HepG2 (cell line): ENCODE data around the gene DIAPH3. TPM values are rescaled to one million over a fixed set of nuclear protein-coding genes. Genes with fewer than 3 reads are reported as not detected.

ENCODE experiments used
- ATAC-seq: fragments of 200-7000 bp; cut with Tn5 transposase; 3 replicates; pipeline ENCODE4 v1.9.1; 2020; ENCODE audit warnings: mild to moderate bottlenecking, moderate library complexity
- BruUV-seq: library from RNA; stranded (reverse); fragments of 400-500 nt; replicated peaks from 2 replicates; lab custom pipeline; 2021; lab: Mats Ljungman, UMichigan
- CTCF ChIA-PET: fragments of 300-600 bp; formaldehyde crosslinking; extraction: SDS; loops from one replicate; lab custom pipeline; 2021; ENCODE audit warnings: low total read pairs, inconsistent platforms, low intra/inter-chr PET ratio; lab: Yijun Ruan, JAX
- POLR2A ChIA-PET: fragments of 350-600 bp; sonication (Branson Sonifier 250); formaldehyde crosslinking; loops from one replicate; lab custom pipeline; 2020; ENCODE audit warnings: antibody characterized with exemption, inconsistent platforms; lab: Yijun Ruan, JAX
- DNase-seq: peaks from one replicate; pipeline ENCODE4 v3.0.0-alpha.2; 2015; ENCODE audit warnings: low spot score
- FAIRE-seq: peaks from 3 replicates; lab custom pipeline; 2011; peaks lifted over from hg19 to GRCh38; lab: Jason Lieb, UNC
- H2AFZ ChIP-seq: one replicate; pipeline ENCODE4 v1.6.1; 2011; ENCODE audit warnings: low read length, inconsistent platforms
- H3K27ac ChIP-seq: fragments of 300-600 bp; 3 replicates; pipeline ENCODE4 v1.8.0; 2011; ENCODE audit warnings: mixed run types, mild to moderate bottlenecking, mixed read lengths, low read length, inconsistent platforms; ENCODE audit not compliant: insufficient read depth; ENCODE audit errors: extremely low read length
- H3K27me3 ChIP-seq, 2 experiments: fragments of 200-600 bp in 1 of 2; 2 replicates in 1 of 2; 3 replicates in 1 of 2; pipeline versions ENCODE4 v1.6.0 to v1.8.0; 2011; ENCODE audit warnings: low read length in 2 of 2, mild to moderate bottlenecking in 2 of 2, moderate library complexity in 2 of 2, inconsistent platforms in 1 of 2; ENCODE audit not compliant: insufficient read depth in 2 of 2, control insufficient read depth in 1 of 2
- H3K36me3 ChIP-seq, 2 experiments: fragments of 200-600 bp in 1 of 2; replicated peaks in 1 of 2; 2 replicates in 1 of 2; 3 replicates in 1 of 2; pipeline versions ENCODE4 v1.5.1 to v1.8.0; 2011; ENCODE audit warnings: low read length in 2 of 2, inconsistent platforms in 1 of 2; ENCODE audit not compliant: insufficient read depth in 2 of 2, control insufficient read depth in 1 of 2
- H3K4me1 ChIP-seq: 2 replicates; pipeline ENCODE4 v1.5.1; 2012; ENCODE audit warnings: low read length, inconsistent platforms; ENCODE audit not compliant: insufficient read depth
- H3K4me2 ChIP-seq: 2 replicates; pipeline ENCODE4 v1.6.0; 2011; ENCODE audit warnings: low read depth, low read length, inconsistent platforms
- H3K4me3 ChIP-seq, 3 experiments: fragments of 200-600 bp in 1 of 3; sonication (generic), shearing (Covaris generic) in 1 of 3; replicated peaks in 1 of 3; 2 replicates each; pipeline ENCODE4 v1.5.1; 2011 to 2016; ENCODE audit warnings: low read length in 3 of 3, inconsistent platforms in 2 of 3, low read depth in 2 of 3, mild to moderate bottlenecking in 2 of 3, control low read depth in 1 of 3, mixed read lengths in 1 of 3; ENCODE audit not compliant: insufficient read depth in 1 of 3
- H3K79me2 ChIP-seq: one replicate; pipeline ENCODE4 v1.6.1; 2011; ENCODE audit warnings: low read length, inconsistent platforms; ENCODE audit not compliant: insufficient read depth
- H3K9ac ChIP-seq: 2 replicates; pipeline ENCODE4 v1.6.0; 2011; ENCODE audit warnings: mild to moderate bottlenecking, low read depth, low read length, inconsistent platforms; ENCODE audit not compliant: insufficient read depth
- H3K9me3 ChIP-seq: 2 replicates; pipeline ENCODE4 v1.5.1; 2012; ENCODE audit warnings: mild to moderate bottlenecking, low read length
- H4K20me1 ChIP-seq: 2 replicates; pipeline ENCODE4 v1.6.0; 2011; ENCODE audit warnings: inconsistent platforms, mild to moderate bottlenecking, low read length, moderate library complexity; ENCODE audit not compliant: insufficient read depth
- ADNP ChIP-seq: sonication (generic); formaldehyde crosslinking; IDR thresholded peaks from 2 replicates; pipeline ENCODE4 v1.4.0; 2020; ENCODE audit warnings: missing genetic modification reagents
- ATF3 ChIP-seq: sonication (generic); formaldehyde crosslinking; IDR thresholded peaks from 2 replicates; pipeline ENCODE4 v1.4.0; 2020; ENCODE audit warnings: missing genetic modification reagents
- CBX1 ChIP-seq: IDR thresholded peaks from one replicate; pipeline ENCODE4 v1.6.1; 2016; ENCODE audit warnings: antibody characterized with exemption, low read depth
- FOXA3 ChIP-seq: IDR thresholded peaks from 2 replicates; pipeline ENCODE4 v1.6.1; 2016; ENCODE audit warnings: missing genetic modification reagents, missing compliant biosample characterization
- HHEX ChIP-seq: IDR thresholded peaks from 2 replicates; pipeline ENCODE4 v1.6.1; 2016; ENCODE audit warnings: control low read depth
- KAT2B ChIP-seq: fragments of 150-350 bp; IDR thresholded peaks from 2 replicates; pipeline ENCODE4 v1.6.1; 2014; ENCODE audit warnings: low read depth, low read length, borderline replicate concordance
- LBX2 ChIP-seq: sonication (generic); formaldehyde crosslinking; IDR thresholded peaks from 2 replicates; pipeline ENCODE4 v1.5.0; 2020; ENCODE audit warnings: missing genetic modification reagents, mild to moderate bottlenecking, borderline replicate concordance
- NAIF1 ChIP-seq: sonication (generic); formaldehyde crosslinking; IDR thresholded peaks from 2 replicates; pipeline ENCODE4 v1.5.0; 2020; ENCODE audit warnings: mild to moderate bottlenecking, missing genetic modification reagents, borderline replicate concordance
- NFE2L1 ChIP-seq: sonication (generic); formaldehyde crosslinking; IDR thresholded peaks from 2 replicates; pipeline ENCODE4 v1.4.0; 2020; ENCODE audit warnings: missing genetic modification reagents, mild to moderate bottlenecking, borderline replicate concordance
- PCBP2 ChIP-seq: fragments of 200-400 bp; formaldehyde crosslinking; optimal IDR thresholded peaks from 2 replicates; pipeline ENCODE3; 2018; ENCODE audit warnings: low read length, low read depth; ENCODE audit not compliant: poor library complexity, severe bottlenecking
- POLR2A ChIP-seq, 2 experiments: IDR thresholded peaks; 2 replicates each; pipeline ENCODE4 v1.6.1; 2011; ENCODE audit warnings: low read depth in 2 of 2, low read length in 2 of 2, mild to moderate bottlenecking in 1 of 2, moderate library complexity in 1 of 2; ENCODE audit not compliant: insufficient read depth in 1 of 2
- RELA ChIP-seq: sonication (generic); formaldehyde crosslinking; IDR thresholded peaks from 2 replicates; pipeline ENCODE4 v1.4.0; 2020; ENCODE audit warnings: missing genetic modification reagents
- RERE ChIP-seq: IDR thresholded peaks from 2 replicates; pipeline ENCODE4 v1.6.1; 2016; ENCODE audit warnings: low read depth, missing genetic modification reagents, missing compliant biosample characterization
- TFE3 ChIP-seq: IDR thresholded peaks from 2 replicates; pipeline ENCODE4 v1.6.1; 2016
- ZNF431 ChIP-seq: sonication (generic); formaldehyde crosslinking; IDR thresholded peaks from 2 replicates; pipeline ENCODE4 v1.9.0; 2022; ENCODE audit warnings: missing genetic modification reagents, low read depth, mild to moderate bottlenecking, borderline replicate concordance
- ZNF678 ChIP-seq: sonication (generic); formaldehyde crosslinking; IDR thresholded peaks from 2 replicates; pipeline ENCODE4 v1.4.0; 2020; ENCODE audit warnings: mild to moderate bottlenecking, missing genetic modification reagents
- WGBS: methylation state at CpG from one replicate; pipeline ENCODE4 v1.1.6; 2017; ENCODE audit warnings: low lambda C conversion rate; 5-methylcytosine and 5-hydroxymethylcytosine counted together
- in situ Hi-C: cut with HindIII; loops from 2 replicates; pipeline ENCODE4 v1.10.0; 2017; ENCODE audit warnings: low pct_unique_long_range_greater_than_20kb; ENCODE audit not compliant: extremely low pct_ligation_motif_present
- intact Hi-C: fragments of 100-400 bp; cut with micrococcal nuclease; formaldehyde crosslinking; loops from one replicate; pipeline ENCODE4 v1.10.0; 2022; ENCODE audit not compliant: unreplicated experiment
- polyA plus RNA-seq, 8 experiments: library from polyadenylated mRNA; depleted of rRNA in 3 of 8; stranded (reverse) in 7 of 8; unstranded in 1 of 8; fragments of >200 nt; fragmentation: Illumina TruSeq in 4 of 8; extraction: Trizol in 4 of 8; gene quantifications; 2 replicates each; pipeline versions ENCODE4 v1.2.1 to v1.2.3, GENCODE V29; 2011 to 2016; ENCODE audit warnings: low read depth in 4 of 8, missing spikeins in 1 of 8, mixed read lengths in 1 of 8; ENCODE audit not compliant: insufficient read depth in 1 of 8
- total RNA-seq, 5 experiments: library from RNA; depleted of rRNA; stranded (reverse); fragments of >200 nt; fragmentation: Illumina TruSeq; extraction: Trizol; gene quantifications; 2 replicates each; pipeline ENCODE4 v1.2.3, GENCODE V29; 2016; ENCODE audit warnings: low read depth in 1 of 5
- TF ChIP-seq, protein P1 (sequence below): sonication (generic); formaldehyde crosslinking; IDR thresholded peaks from 2 replicates; pipeline ENCODE4 v1.5.1; 2020; ENCODE audit warnings: missing genetic modification reagents, mild to moderate bottlenecking, borderline replicate concordance

DIAPH3 gene
- total and polyA plus RNA-seq, 2 of the 13 experiments (the other 11 are each of a cell fraction or from before 2014, with no cell fraction given): 4.0 to 9.3 TPM

DNA sequence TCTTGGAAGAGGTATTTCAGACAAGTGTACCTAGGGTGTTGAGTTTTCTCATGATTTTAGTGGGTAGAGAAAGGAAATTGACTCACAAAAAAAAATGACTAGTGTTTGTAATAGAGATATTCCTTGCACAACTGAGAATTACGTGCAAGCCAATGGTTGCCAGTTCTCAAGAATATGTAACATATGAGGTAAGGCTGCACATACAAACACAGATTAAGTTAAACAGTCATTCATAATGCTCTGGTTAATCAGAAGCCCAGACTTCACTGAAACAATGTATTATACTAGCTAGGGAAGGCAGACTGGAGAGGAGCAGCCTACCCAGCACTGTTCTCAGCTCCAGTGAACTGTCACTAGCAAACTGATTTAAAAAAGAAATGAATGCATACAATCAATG lies 418.3 kb downstream of the DIAPH3 start:
- Histone ChIP-seq H3K27me3 (no peaks in the 10 kb centered on the region), H3K9me3 (no peaks in the 10 kb centered on the region), H3K4me3 (no peak overlapping the region), H3K4me1 (0 out of 2 replicates have a peak, but pooled peaks cover 4% of the 10 kb centered on the region), H3K9ac (no peak overlapping the region), H2AFZ (no peak overlapping the region), H3K27ac (no peak overlapping the region), H3K36me3 (no peaks in the 10 kb centered on the region), H4K20me1 (no peaks in the 10 kb centered on the region), H3K4me2 (no peak overlapping the region), H3K79me2 (no peaks in the 10 kb centered on the region)
- 90% methylated on average over 1 of the region's 1 CpG for whole genome bisulfite sequencing
- in situ Hi-C loops: no loop called here
- intact Hi-C loops: no loop called here
- ChIA-PET CTCF (no interaction called here), POLR2A (no interaction called here)
- FAIRE-seq (no peak), ATAC-seq (peak; percentile 85), DNase-seq (peak; percentile 25)
- TF ChIP-seq ZNF678 (CRISPR knock-in tag): no peak
- no peak for TF ChIP-seq ZNF431
- TF ChIP-seq POLR2A (IDR thresholded peaks at IDR 0.05; ENCODE audit: insufficient read depth in 1 of 2, low read depth in 2 of 2, low read length in 2 of 2): no peak
- TF ChIP-seq ATF3 (CRISPR knock-in tag): no peak
- no peak for TF ChIP-seq RELA (CRISPR knock-in tag)
- TF ChIP-seq CBX1: no peak
- TF ChIP-seq, protein P1, sequence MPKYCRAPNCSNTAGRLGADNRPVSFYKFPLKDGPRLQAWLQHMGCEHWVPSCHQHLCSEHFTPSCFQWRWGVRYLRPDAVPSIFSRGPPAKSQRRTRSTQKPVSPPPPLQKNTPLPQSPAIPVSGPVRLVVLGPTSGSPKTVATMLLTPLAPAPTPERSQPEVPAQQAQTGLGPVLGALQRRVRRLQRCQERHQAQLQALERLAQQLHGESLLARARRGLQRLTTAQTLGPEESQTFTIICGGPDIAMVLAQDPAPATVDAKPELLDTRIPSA (CRISPR knock-in tag): no peak
- TF ChIP-seq FOXA3 (CRISPR knock-in tag): no peak
- TF ChIP-seq LBX2 (CRISPR knock-in tag): no peak
- TF ChIP-seq RERE (CRISPR knock-in tag): no peak
- TF ChIP-seq ADNP (CRISPR knock-in tag): no peak
- TF ChIP-seq NFE2L1 (CRISPR knock-in tag): no peak
- TF ChIP-seq KAT2B: no peak
- TF ChIP-seq TFE3 (CRISPR knock-in tag): no peak
- no peak for TF ChIP-seq NAIF1
- no peak for TF ChIP-seq HHEX
- TF ChIP-seq PCBP2: no peak
- no TSS peak for BruUV-seq
